Stomach smooth muscle (tissue), 2 donors: ENCODE measurements around the gene VTI1A.
"Not testable (repeated sequence)": the region's sequence is repeated elsewhere in the genome, so short reads cannot be mapped to it uniquely, and the experiment has no call there.

ENCODE experiments used
- H3K27ac ChIP-seq: one replicate; pipeline ENCODE4 v1.7.0; 2013; ENCODE audit warnings: mild to moderate bottlenecking, low read length, inconsistent platforms
- H3K27me3 ChIP-seq, 2 donors: one replicate each; pipeline ENCODE4 v1.7.0; 2013; ENCODE audit warnings: low read length in 2 of 2; ENCODE audit not compliant: insufficient read depth in 2 of 2, control insufficient read depth in 1 of 2
- H3K36me3 ChIP-seq, 2 donors: one replicate each; pipeline ENCODE4 v1.7.0; 2013; ENCODE audit warnings: low read length in 2 of 2; ENCODE audit not compliant: control insufficient read depth in 2 of 2, insufficient read depth in 2 of 2
- H3K4me1 ChIP-seq: one replicate; pipeline ENCODE4 v1.7.0; 2013; ENCODE audit warnings: low read length; ENCODE audit not compliant: control insufficient read depth, insufficient read depth
- H3K4me3 ChIP-seq, 2 donors: one replicate each; pipeline ENCODE4 v1.7.0; 2013; ENCODE audit warnings: low read length in 2 of 2
- H3K9ac ChIP-seq, 2 donors: one replicate each; pipeline ENCODE4 v1.7.0; 2013; ENCODE audit warnings: low read length in 2 of 2, mild to moderate bottlenecking in 1 of 2
- H3K9me3 ChIP-seq, 2 donors: one replicate each; pipeline ENCODE4 v1.7.0; 2013; ENCODE audit warnings: low read length in 2 of 2; ENCODE audit not compliant: control insufficient read depth in 2 of 2
- donor health status: healthy.
- donor health status: Pancreatic carcinoma.

Gene VTI1A

DNA sequence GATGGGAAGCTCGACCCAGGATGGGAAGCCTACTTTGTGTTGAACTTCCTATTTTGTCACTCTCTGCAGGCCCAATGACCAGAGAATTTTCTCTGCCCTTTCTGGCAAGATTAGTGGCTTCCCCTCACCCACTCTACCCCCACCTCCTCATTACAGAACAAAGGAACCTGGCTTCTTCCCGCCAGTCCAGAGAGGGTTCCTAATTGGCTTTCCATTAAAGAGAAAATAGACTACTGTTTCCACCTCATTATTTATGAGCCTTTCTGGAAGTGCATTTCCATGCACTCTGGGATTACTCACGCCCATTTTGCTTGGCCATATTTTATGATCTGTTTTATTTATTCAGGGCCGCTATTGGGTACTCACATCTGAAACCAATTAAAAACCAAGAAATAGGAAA, 408.1 kb downstream of the VTI1A start:
- no peak overlapping the region for H3K9ac ChIP-seq
- no peak overlapping the region for H3K4me3 ChIP-seq
- no peaks in the 10 kb centered on the region for H3K4me1 ChIP-seq
- no peaks in the 10 kb centered on the region for H3K36me3 ChIP-seq
- no peaks in the 10 kb centered on the region for H3K9me3 ChIP-seq
- no peaks in the 10 kb centered on the region for H3K27me3 ChIP-seq
- H3K27ac ChIP-seq: no peak overlapping the region

GRCh38 chr10:112857493-112857892, 410.5 kb downstream of the VTI1A start:
- Histone ChIP-seq H3K27ac (no peak overlapping the region), H3K27me3 (no peaks in the 10 kb centered on the region), H3K36me3 (no peaks in the 10 kb centered on the region), H3K9me3 (no peaks in the 10 kb centered on the region), H3K4me3 (no peak overlapping the region), H3K4me1 (no peaks in the 10 kb centered on the region), H3K9ac (no peak overlapping the region)

DNA sequence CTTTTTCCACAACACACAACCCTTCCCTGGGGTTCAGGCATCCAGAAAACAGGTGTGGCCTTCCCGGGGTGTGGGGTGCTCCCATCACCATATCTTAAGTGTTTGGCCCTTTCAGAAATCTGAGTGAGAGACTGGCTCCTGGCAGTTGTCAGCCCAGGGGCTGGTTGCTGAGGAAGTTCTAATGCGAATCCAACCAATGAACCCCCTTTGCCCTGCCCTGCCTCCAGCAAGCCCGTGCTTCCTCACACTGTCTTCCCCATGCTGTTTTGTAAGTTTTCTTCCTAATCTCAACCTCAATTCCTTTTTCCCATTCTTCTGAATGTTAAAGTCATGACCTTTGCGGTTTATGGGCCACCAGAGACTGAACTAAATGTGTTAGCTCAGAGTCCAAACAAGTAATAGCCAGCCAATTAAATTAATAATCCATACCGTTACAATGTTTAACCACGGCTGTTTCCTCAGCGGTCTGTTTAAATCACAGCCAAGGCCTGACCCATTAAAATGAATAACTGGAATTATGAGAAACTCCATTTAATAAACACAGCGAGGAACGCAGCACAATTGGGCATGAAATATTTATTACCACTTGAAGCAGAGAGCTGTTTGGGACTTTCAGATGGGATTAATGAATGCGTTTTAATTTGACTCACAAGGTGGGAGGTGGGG, 412.1 kb downstream of the VTI1A start:
- Histone ChIP-seq H3K4me1 (no peaks in the 10 kb centered on the region), H3K9me3 (peaks cover 1 to 5% of the 10 kb centered on the region in 2 donors), H3K27me3 (no peaks in the 10 kb centered on the region), H3K27ac (no peak overlapping the region), H3K36me3 (no peaks in the 10 kb centered on the region), H3K4me3 (no peak overlapping the region), H3K9ac (no peak overlapping the region)

DNA sequence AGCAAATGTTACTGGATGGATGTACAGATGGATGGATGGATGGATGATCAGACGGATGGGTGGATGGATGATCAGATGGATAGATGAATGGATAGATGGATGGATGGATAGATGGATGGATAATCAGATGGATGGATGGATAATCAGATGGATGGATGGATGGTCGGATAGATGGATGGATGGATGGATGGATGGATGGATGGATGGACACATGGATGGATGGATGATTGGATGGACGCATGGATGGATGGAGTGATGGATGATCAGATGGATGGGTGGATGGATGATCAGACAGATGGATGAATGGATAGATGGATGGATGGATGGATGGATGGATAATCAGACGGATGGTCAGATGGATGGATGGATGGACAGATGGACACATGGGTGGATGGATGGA, 412.8 kb downstream of the VTI1A start:
- H3K27me3 ChIP-seq: no peaks in the 10 kb centered on the region
- H3K4me3 ChIP-seq: no peak overlapping the region
- no peak overlapping the region for H3K27ac ChIP-seq
- H3K36me3 ChIP-seq: no peaks in the 10 kb centered on the region
- H3K4me1 ChIP-seq: no peaks in the 10 kb centered on the region
- no peak overlapping the region for H3K9ac ChIP-seq
- H3K9me3 ChIP-seq: peaks cover 4 to 9% of the 10 kb centered on the region in 2 donors

DNA sequence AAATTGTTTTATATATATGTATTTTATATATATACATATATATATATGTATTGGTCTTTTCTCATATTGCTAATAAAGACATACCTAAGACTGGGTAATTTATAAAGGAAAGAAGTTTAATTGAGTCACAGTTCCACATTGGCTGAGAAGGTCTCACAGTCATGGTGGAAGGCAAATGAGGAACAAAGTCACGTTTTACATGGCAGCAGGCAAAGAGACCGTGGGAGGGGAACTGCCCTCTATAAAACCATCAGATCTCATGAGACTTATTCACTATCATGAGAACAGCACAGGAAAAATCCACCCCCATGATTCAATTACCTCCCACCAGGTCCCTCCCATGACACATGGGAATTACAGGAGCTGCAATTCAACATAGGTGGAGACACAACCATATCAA, 416.4 kb downstream of the VTI1A start:
- H3K4me1 ChIP-seq, H3K9me3 ChIP-seq, H3K4me3 ChIP-seq, H3K36me3 ChIP-seq, H3K27me3 ChIP-seq, H3K27ac ChIP-seq, H3K9ac ChIP-seq: not testable (repeated sequence)
